HEK293 (cell line): ENCODE data around the gene SAP30L.

Source experiments
- CTCF ChIA-PET: fragments of 350-600 bp; formaldehyde crosslinking; extraction: SDS; loops from one replicate; lab custom pipeline; 2021; ENCODE audit warnings: antibody characterized with exemption; lab: Yijun Ruan, JAX
- POLR2A ChIA-PET: fragments of 300-600 bp; formaldehyde crosslinking; extraction: SDS; loops from one replicate; lab custom pipeline; 2020; ENCODE audit warnings: antibody characterized with exemption, inconsistent platforms; lab: Yijun Ruan, JAX
- H3K27ac ChIP-seq: fragments of 200-500 bp; sonication (Bioruptor generic); 2 replicates; pipeline ENCODE4 v1.5.1; 2014; ENCODE audit warnings: low read depth, low read length, control low read depth, inconsistent platforms; ENCODE audit errors: extremely low read depth
- H3K36me3 ChIP-seq, 2 experiments: fragments of 200-500 bp in 1 of 2; sonication (Bioruptor generic) in 1 of 2; 1 replicate in 1 of 2; 2 replicates in 1 of 2; pipeline ENCODE4 v1.5.1; 2014 to 2017; ENCODE audit warnings: inconsistent platforms in 2 of 2, low read length in 2 of 2; ENCODE audit not compliant: control insufficient read depth in 2 of 2, insufficient read depth in 1 of 2
- H3K4me1 ChIP-seq: fragments of 200-500 bp; sonication (Bioruptor generic); 2 replicates; pipeline ENCODE4 v1.5.1; 2014; ENCODE audit warnings: mild to moderate bottlenecking, low read length, inconsistent platforms; ENCODE audit not compliant: control insufficient read depth, insufficient read depth
- H3K4me3 ChIP-seq: 2 replicates; pipeline ENCODE4 v1.5.1; 2011; ENCODE audit warnings: low read depth, mild to moderate bottlenecking, control low read depth, low read length, moderate library complexity
- H3K9me3 ChIP-seq: fragments of 200-500 bp; sonication (Bioruptor generic); 2 replicates; pipeline ENCODE4 v1.5.1; 2014; ENCODE audit warnings: low read depth, low read length, inconsistent platforms; ENCODE audit not compliant: control insufficient read depth, insufficient read depth
- BCL11A ChIP-seq: fragments of 450-650 bp; formaldehyde crosslinking; IDR thresholded peaks from 2 replicates; pipeline ENCODE4 v1.5.1; 2016; ENCODE audit warnings: low read depth, missing biosample characterization, missing genetic modification characterization
- OSR2 ChIP-seq: fragments of 450-650 bp; formaldehyde crosslinking; IDR thresholded peaks from 2 replicates; pipeline ENCODE4 v1.5.1; 2016; ENCODE audit warnings: missing biosample characterization, missing genetic modification characterization
- SCRT1 ChIP-seq: fragments of 450-650 bp; formaldehyde crosslinking; IDR thresholded peaks from 2 replicates; pipeline ENCODE4 v1.5.1; 2016; ENCODE audit warnings: missing biosample characterization, missing genetic modification characterization, borderline replicate concordance
- SP3 ChIP-seq: fragments of 450-650 bp; formaldehyde crosslinking; IDR thresholded peaks from 2 replicates; pipeline ENCODE4 v1.5.1; 2016; ENCODE audit warnings: missing biosample characterization, missing genetic modification characterization
- ZBTB48 ChIP-seq: fragments of 450-650 bp; formaldehyde crosslinking; IDR thresholded peaks from 2 replicates; pipeline ENCODE4 v1.5.1; 2016; ENCODE audit warnings: missing biosample characterization, missing genetic modification characterization
- ZFP3 ChIP-seq: fragments of 450-650 bp; formaldehyde crosslinking; IDR thresholded peaks from 2 replicates; pipeline ENCODE4 v1.5.1; 2016; ENCODE audit warnings: low read depth, missing biosample characterization, missing genetic modification characterization
- ZNF223 ChIP-seq: fragments of 450-650 bp; formaldehyde crosslinking; IDR thresholded peaks from 2 replicates; pipeline ENCODE4 v1.5.1; 2016; ENCODE audit warnings: missing biosample characterization, missing genetic modification characterization
- ZNF24 ChIP-seq: fragments of 450-650 bp; formaldehyde crosslinking; IDR thresholded peaks from 2 replicates; pipeline ENCODE4 v1.5.1; 2016; ENCODE audit warnings: missing biosample characterization, missing genetic modification characterization
- ZNF366 ChIP-seq: fragments of 450-650 bp; formaldehyde crosslinking; conservative IDR thresholded peaks from 2 replicates; pipeline ENCODE4 v1.5.1; 2016; ENCODE audit warnings: missing biosample characterization, missing genetic modification characterization
- ZNF391 ChIP-seq: fragments of 450-650 bp; formaldehyde crosslinking; IDR thresholded peaks from 2 replicates; pipeline ENCODE4 v1.5.1; 2016; ENCODE audit warnings: low read depth, missing biosample characterization, missing genetic modification characterization, borderline replicate concordance
- ZNF404 ChIP-seq: fragments of 450-650 bp; formaldehyde crosslinking; IDR thresholded peaks from 2 replicates; pipeline ENCODE4 v1.5.1; 2017; ENCODE audit warnings: missing biosample characterization, missing genetic modification characterization
- ZNF561 ChIP-seq: fragments of 450-650 bp; IDR thresholded peaks from 2 replicates; pipeline ENCODE4 v1.5.1; 2018; ENCODE audit warnings: missing biosample characterization, missing genetic modification characterization, borderline replicate concordance
- TF ChIP-seq, protein P1 (sequence below): fragments of 450-650 bp; formaldehyde crosslinking; IDR thresholded peaks from 2 replicates; pipeline ENCODE4 v1.5.1; 2016; ENCODE audit warnings: missing biosample characterization, missing genetic modification characterization, borderline replicate concordance
- TF ChIP-seq, protein P2 (sequence below): fragments of 450-650 bp; formaldehyde crosslinking; IDR thresholded peaks from 2 replicates; pipeline ENCODE4 v1.5.1; 2017; ENCODE audit warnings: missing biosample characterization, missing genetic modification characterization
- TF ChIP-seq, protein P3 (sequence below): fragments of 450-650 bp; formaldehyde crosslinking; IDR thresholded peaks from 2 replicates; pipeline ENCODE4 v1.5.1; 2016; ENCODE audit warnings: missing biosample characterization, missing genetic modification characterization
- TF ChIP-seq, protein P4 (sequence below): fragments of 450-650 bp; formaldehyde crosslinking; IDR thresholded peaks from 2 replicates; pipeline ENCODE4 v1.5.1; 2016; ENCODE audit warnings: missing biosample characterization, missing genetic modification characterization, low read depth
- TF ChIP-seq, protein P5 (sequence below): fragments of 450-650 bp; formaldehyde crosslinking; conservative IDR thresholded peaks from 2 replicates; pipeline ENCODE4 v1.5.1; 2016; ENCODE audit warnings: low read depth, missing biosample characterization, missing genetic modification characterization
- TF ChIP-seq, protein P6 (sequence below): fragments of 450-650 bp; formaldehyde crosslinking; IDR thresholded peaks from 2 replicates; pipeline ENCODE4 v1.5.0; 2017; ENCODE audit warnings: missing biosample characterization, missing genetic modification characterization, borderline replicate concordance

The SAP30L gene

DNA sequence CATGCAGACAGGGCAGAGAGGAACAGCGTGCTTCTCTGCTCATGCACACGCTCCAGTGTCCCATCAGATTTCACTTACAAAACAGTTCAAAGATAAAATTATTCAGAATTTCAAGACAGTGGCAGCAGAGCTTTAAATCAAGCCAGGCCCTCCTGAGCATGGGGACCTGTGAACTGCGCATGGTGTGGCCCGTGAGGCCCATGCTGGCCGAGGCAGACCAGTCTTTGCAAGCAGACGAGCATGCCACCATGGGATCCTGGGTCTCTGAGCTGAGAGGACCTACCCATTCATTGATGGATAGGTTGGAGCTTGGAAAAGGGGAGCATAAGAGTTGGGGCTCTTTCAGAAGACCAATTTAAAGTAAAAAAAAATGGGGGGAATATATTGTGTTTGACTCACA is 35.0 kb upstream of the SAP30L start:
- TF ChIP-seq OSR2 (tag by site-specific recombination) = no peak
- no peak for TF ChIP-seq ZNF366 (tag by site-specific recombination)
- TF ChIP-seq, protein P1, sequence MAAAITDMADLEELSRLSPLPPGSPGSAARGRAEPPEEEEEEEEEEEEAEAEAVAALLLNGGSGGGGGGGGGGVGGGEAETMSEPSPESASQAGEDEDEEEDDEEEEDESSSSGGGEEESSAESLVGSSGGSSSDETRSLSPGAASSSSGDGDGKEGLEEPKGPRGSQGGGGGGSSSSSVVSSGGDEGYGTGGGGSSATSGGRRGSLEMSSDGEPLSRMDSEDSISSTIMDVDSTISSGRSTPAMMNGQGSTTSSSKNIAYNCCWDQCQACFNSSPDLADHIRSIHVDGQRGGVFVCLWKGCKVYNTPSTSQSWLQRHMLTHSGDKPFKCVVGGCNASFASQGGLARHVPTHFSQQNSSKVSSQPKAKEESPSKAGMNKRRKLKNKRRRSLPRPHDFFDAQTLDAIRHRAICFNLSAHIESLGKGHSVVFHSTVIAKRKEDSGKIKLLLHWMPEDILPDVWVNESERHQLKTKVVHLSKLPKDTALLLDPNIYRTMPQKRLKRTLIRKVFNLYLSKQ (tag by site-specific recombination) = no peak
- no peak for TF ChIP-seq ZBTB48 (tag by site-specific recombination)
- TF ChIP-seq, protein P2, sequence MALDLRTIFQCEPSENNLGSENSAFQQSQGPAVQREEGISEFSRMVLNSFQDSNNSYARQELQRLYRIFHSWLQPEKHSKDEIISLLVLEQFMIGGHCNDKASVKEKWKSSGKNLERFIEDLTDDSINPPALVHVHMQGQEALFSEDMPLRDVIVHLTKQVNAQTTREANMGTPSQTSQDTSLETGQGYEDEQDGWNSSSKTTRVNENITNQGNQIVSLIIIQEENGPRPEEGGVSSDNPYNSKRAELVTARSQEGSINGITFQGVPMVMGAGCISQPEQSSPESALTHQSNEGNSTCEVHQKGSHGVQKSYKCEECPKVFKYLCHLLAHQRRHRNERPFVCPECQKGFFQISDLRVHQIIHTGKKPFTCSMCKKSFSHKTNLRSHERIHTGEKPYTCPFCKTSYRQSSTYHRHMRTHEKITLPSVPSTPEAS = no peak
- no peak for TF ChIP-seq ZNF391 (tag by site-specific recombination)
- TF ChIP-seq SCRT1 (tag by site-specific recombination) = no peak
- no peak for TF ChIP-seq ZNF561
- no peak for TF ChIP-seq ZNF24 (tag by site-specific recombination)
- TF ChIP-seq ZNF223 = no peak
- TF ChIP-seq ZFP3 (tag by site-specific recombination) = no peak
- TF ChIP-seq, protein P3, sequence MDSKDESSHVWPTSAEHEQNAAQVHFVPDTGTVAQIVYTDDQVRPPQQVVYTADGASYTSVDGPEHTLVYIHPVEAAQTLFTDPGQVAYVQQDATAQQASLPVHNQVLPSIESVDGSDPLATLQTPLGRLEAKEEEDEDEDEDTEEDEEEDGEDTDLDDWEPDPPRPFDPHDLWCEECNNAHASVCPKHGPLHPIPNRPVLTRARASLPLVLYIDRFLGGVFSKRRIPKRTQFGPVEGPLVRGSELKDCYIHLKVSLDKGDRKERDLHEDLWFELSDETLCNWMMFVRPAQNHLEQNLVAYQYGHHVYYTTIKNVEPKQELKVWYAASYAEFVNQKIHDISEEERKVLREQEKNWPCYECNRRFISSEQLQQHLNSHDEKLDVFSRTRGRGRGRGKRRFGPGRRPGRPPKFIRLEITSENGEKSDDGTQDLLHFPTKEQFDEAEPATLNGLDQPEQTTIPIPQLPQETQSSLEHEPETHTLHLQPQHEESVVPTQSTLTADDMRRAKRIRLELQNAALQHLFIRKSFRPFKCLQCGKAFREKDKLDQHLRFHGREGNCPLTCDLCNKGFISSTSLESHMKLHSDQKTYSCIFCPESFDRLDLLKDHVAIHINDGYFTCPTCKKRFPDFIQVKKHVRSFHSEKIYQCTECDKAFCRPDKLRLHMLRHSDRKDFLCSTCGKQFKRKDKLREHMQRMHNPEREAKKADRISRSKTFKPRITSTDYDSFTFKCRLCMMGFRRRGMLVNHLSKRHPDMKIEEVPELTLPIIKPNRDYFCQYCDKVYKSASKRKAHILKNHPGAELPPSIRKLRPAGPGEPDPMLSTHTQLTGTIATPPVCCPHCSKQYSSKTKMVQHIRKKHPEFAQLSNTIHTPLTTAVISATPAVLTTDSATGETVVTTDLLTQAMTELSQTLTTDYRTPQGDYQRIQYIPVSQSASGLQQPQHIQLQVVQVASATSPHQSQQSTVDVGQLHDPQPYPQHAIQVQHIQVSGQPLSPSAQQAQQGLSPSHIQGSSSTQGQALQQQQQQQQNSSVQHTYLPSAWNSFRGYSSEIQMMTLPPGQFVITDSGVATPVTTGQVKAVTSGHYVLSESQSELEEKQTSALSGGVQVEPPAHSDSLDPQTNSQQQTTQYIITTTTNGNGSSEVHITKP (tag by site-specific recombination) = no peak
- TF ChIP-seq ZNF404 = no peak
- no peaks in the 10 kb centered on the region for H3K4me1 ChIP-seq
- H3K27ac ChIP-seq = no peak overlapping the region
- H3K36me3 ChIP-seq = peaks cover 0 to 14% of the 10 kb centered on the region in 2 experiments; a peak in 1 of 3 replicates
- POLR2A ChIA-PET = no interaction called here
- CTCF ChIA-PET = interaction anchor here (0.7 kb wide), 1 partner anchor 339 kb away, joined by 3 read pairs; no protein-coding TSS in a partner anchor
- no peaks in the 10 kb centered on the region for H3K9me3 ChIP-seq
- H3K4me3 ChIP-seq = no peak overlapping the region

DNA sequence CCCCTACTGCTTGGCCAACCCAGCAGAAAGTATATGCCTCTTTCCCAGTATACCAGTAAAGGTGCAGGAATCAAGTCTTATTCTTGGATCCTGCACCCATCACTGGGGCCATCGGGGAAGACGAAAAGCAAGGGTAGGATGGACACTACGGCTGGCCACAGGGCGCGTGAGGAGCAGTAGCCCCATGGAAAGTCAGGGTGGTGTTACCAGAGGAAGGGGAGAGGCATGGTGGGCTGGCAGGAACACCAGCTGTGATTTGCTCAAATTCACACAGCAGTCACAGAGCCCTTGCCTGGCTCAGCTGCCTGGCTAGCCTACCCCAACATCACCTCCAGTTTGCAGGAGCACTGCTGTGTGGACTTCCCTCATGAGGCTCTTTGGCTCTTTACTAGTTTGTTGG is 34.5 kb upstream of the SAP30L start:
- Histone ChIP-seq H3K4me3 (no peak overlapping the region), H3K9me3 (no peaks in the 10 kb centered on the region), H3K27ac (no peak overlapping the region), H3K4me1 (no peaks in the 10 kb centered on the region), H3K36me3 (peaks cover 0 to 14% of the 10 kb centered on the region in 2 experiments; a peak in 1 of 3 replicates)
- ChIA-PET POLR2A (no interaction called here), CTCF (interaction anchor here (0.7 kb wide), 1 partner anchor 339 kb away, joined by 3 read pairs; no protein-coding TSS in a partner anchor)
- TF ChIP-seq BCL11A (no peak), SP3 (tag by site-specific recombination) (no peak)
- TF ChIP-seq, protein P4, sequence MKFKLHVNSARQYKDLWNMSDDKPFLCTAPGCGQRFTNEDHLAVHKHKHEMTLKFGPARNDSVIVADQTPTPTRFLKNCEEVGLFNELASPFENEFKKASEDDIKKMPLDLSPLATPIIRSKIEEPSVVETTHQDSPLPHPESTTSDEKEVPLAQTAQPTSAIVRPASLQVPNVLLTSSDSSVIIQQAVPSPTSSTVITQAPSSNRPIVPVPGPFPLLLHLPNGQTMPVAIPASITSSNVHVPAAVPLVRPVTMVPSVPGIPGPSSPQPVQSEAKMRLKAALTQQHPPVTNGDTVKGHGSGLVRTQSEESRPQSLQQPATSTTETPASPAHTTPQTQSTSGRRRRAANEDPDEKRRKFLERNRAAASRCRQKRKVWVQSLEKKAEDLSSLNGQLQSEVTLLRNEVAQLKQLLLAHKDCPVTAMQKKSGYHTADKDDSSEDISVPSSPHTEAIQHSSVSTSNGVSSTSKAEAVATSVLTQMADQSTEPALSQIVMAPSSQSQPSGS (tag by site-specific recombination) = no peak
- TF ChIP-seq, protein P5, sequence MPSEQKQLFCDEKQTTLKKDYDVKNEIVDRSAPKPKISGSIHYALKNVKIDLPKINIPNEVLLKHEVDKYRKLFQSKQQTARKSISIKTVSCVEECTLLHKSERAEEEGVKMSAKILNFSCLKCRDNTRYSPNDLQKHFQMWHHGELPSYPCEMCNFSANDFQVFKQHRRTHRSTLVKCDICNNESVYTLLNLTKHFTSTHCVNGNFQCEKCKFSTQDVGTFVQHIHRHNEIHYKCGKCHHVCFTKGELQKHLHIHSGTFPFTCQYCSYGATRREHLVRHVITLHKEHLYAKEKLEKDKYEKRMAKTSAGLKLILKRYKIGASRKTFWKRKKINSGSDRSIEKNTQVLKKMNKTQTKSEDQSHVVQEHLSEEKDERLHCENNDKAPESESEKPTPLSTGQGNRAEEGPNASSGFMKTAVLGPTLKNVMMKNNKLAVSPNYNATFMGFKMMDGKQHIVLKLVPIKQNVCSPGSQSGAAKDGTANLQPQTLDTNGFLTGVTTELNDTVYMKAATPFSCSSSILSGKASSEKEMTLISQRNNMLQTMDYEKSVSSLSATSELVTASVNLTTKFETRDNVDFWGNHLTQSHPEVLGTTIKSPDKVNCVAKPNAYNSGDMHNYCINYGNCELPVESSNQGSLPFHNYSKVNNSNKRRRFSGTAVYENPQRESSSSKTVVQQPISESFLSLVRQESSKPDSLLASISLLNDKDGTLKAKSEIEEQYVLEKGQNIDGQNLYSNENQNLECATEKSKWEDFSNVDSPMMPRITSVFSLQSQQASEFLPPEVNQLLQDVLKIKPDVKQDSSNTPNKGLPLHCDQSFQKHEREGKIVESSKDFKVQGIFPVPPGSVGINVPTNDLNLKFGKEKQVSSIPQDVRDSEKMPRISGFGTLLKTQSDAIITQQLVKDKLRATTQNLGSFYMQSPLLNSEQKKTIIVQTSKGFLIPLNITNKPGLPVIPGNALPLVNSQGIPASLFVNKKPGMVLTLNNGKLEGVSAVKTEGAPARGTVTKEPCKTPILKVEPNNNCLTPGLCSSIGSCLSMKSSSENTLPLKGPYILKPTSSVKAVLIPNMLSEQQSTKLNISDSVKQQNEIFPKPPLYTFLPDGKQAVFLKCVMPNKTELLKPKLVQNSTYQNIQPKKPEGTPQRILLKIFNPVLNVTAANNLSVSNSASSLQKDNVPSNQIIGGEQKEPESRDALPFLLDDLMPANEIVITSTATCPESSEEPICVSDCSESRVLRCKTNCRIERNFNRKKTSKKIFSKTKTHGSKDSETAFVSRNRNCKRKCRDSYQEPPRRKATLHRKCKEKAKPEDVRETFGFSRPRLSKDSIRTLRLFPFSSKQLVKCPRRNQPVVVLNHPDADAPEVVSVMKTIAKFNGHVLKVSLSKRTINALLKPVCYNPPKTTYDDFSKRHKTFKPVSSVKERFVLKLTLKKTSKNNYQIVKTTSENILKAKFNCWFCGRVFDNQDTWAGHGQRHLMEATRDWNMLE (tag by site-specific recombination) = no peak
- TF ChIP-seq, protein P6, sequence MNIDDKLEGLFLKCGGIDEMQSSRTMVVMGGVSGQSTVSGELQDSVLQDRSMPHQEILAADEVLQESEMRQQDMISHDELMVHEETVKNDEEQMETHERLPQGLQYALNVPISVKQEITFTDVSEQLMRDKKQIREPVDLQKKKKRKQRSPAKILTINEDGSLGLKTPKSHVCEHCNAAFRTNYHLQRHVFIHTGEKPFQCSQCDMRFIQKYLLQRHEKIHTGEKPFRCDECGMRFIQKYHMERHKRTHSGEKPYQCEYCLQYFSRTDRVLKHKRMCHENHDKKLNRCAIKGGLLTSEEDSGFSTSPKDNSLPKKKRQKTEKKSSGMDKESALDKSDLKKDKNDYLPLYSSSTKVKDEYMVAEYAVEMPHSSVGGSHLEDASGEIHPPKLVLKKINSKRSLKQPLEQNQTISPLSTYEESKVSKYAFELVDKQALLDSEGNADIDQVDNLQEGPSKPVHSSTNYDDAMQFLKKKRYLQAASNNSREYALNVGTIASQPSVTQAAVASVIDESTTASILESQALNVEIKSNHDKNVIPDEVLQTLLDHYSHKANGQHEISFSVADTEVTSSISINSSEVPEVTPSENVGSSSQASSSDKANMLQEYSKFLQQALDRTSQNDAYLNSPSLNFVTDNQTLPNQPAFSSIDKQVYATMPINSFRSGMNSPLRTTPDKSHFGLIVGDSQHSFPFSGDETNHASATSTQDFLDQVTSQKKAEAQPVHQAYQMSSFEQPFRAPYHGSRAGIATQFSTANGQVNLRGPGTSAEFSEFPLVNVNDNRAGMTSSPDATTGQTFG (tag by site-specific recombination) = no peak
